ENCODE data around the gene IFT27.

DNA sequence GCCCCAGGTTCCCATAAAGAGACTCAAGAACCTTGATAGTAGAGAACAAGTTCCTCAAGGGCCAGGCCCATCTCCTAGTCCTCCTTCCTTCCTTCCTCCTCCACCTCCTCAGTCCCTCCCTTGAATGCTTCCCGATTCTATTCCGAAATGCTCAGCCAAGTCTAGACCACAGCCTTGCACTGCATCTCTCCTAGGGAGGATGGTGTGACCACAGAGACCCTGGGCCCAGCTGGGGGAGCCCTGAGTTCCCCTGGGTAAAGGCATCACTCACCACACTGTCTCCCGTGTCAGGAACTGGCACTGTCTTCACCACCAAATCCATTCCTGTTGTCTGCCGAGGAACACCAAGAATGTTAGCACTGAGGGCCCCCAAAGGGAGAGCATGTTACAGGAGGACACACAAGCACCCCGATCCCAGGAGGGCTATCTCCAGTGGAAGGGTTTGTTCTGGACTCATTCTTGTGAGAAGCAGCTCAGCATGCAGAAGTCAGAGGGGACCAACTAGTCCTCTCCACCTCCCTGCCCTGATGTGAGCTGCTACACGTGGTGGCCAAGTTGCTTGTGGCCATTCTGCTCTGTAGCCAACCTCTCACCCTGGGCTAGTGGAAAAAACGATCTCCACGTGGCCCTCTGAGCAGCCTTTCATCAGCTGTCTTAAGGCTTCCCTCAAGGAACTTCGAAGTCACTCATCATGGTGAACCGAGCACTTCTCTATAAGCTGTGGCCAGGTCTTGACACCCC is 8.7 kb downstream of the IFT27 start:
- TF ChIP-seq, protein P1, sequence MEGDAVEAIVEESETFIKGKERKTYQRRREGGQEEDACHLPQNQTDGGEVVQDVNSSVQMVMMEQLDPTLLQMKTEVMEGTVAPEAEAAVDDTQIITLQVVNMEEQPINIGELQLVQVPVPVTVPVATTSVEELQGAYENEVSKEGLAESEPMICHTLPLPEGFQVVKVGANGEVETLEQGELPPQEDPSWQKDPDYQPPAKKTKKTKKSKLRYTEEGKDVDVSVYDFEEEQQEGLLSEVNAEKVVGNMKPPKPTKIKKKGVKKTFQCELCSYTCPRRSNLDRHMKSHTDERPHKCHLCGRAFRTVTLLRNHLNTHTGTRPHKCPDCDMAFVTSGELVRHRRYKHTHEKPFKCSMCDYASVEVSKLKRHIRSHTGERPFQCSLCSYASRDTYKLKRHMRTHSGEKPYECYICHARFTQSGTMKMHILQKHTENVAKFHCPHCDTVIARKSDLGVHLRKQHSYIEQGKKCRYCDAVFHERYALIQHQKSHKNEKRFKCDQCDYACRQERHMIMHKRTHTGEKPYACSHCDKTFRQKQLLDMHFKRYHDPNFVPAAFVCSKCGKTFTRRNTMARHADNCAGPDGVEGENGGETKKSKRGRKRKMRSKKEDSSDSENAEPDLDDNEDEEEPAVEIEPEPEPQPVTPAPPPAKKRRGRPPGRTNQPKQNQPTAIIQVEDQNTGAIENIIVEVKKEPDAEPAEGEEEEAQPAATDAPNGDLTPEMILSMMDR (IDR thresholded peaks at IDR 0.05): no peak
- no peak for TF ChIP-seq POLR2A (IDR thresholded peaks at IDR 0.05)
